Left colon (tissue), 2 donors: Measurements from ENCODE around the gene YAF2. TPM values are rescaled to one million over a fixed set of nuclear protein-coding genes. Genes with fewer than 3 reads are reported as not detected.

ENCODE experiments used
- ATAC-seq: fragments of 200-7000 bp; cut with Tn5 transposase; one replicate; pipeline ENCODE4 v1.9.1; 2020; ENCODE audit warnings: mild to moderate bottlenecking, moderate library complexity
- DNase-seq, 2 donors: peaks; one replicate each; pipeline ENCODE4 v3.0.0-alpha.2; 2020
- intact Hi-C, 2 donors: fragments of 100-400 bp; cut with DNase I in 1 of 2; cut with micrococcal nuclease in 1 of 2; formaldehyde crosslinking; loops; one replicate each; pipeline versions ENCODE4 v1.11.2 to v1.14.0; 2022; cut with DNase I, micrococcal nuclease
- total RNA-seq, 2 donors: library from RNA; stranded (reverse); fragmentation: NEBNext Ultra II Directional; extraction: Animal tissue kit (Norgen Biotek cat#: 25700); gene quantifications; one replicate each; pipeline ENCODE4 v1.2.1, GENCODE V29; 2021
- donor health status: DM: no; HTN: no; CAD: no.
- donor health status: DM: yes; HTN: yes; CAD: no.

The YAF2 gene
- total RNA-seq, 2 donors from 2014 or later: 22.0 to 25.5 TPM

DNA sequence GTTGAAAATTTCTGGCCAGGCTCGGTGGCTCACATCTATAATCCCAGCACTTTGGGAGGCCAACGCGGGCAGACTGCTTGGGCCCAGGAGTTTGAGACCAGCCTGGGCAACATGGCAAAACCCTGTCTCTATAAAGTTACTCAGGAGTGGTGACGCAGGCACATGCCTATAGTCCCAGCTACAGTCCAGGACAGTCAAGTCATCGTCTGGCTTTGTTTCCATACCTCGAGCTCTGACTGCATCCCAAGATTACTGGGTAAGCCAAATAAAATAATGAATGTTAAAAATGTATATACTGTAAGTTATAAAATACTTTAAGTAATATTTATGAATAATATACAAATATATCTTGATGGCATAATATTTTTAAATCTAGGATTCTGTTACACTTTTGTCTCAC, 70.3 kb downstream of the YAF2 start:
- intact Hi-C loops: no loop called here
- ATAC-seq (no peak), DNase-seq (no peak)

DNA sequence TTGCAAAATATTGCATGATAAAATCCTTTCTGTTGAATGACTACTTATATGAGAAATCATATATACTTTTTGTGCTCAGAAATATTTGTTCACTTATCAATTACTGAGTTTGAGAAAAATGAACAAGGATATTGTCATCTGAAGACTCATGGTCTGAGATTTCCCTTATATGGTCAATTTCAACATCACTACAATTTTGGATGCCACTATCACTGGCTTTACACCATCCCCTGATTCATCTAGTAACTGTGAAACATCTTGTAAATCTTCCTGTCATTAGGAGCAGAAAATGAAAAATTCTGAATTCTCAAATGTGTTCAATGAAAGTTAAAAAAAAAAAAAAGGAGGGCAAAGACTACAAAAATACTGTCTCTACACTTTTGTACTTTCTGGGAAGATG, 71.5 kb downstream of the YAF2 start:
- ATAC-seq (no peak), DNase-seq (no peak)
- intact Hi-C loops: no loop called here

DNA sequence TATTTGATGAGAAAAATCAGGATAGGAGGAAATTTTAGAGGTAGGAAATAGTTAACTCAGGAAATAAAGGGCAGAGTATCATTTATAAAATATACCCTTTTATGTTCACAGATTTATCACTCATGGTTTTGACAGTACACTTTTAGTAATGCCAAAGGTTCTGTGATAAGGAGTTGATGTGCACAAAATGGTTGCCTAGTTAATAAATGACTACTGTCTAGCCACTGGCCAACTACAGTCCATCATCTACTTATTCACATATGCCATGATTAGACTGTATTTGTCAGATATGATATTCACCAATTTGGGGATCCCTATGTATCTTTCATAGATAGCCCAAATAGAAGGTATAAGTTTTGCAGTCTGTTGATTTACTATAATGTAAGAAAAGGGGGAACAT, 74.1 kb downstream of the YAF2 start:
- ATAC-seq: peak; percentile 76
- intact Hi-C loops: no loop called here

DNA sequence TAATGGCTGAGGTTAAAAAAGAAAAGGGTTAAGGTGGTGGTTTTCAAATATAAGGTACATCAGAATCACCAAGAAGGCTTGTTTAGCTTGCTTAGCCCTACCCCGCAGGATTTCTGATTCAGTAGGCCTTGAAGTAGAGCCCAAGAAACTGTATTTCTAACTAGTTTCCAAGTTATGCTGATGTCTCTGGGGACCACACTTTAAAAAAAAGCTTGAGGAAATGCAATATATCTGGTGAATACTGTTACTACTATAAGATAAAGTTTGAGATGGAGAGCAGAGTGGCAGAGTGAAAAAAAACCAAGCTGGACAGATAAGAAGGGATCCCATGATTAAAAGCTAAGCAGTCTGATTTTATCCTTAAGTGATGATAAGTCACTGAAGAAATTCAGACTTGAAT, 75.1 kb downstream of the YAF2 start:
- ATAC-seq: no peak
- no peak for DNase-seq
- intact Hi-C loops: no loop called here

More for the DNA sequence above, 74.1 kb downstream of the YAF2 start:
- DNase-seq: no peak

DNA sequence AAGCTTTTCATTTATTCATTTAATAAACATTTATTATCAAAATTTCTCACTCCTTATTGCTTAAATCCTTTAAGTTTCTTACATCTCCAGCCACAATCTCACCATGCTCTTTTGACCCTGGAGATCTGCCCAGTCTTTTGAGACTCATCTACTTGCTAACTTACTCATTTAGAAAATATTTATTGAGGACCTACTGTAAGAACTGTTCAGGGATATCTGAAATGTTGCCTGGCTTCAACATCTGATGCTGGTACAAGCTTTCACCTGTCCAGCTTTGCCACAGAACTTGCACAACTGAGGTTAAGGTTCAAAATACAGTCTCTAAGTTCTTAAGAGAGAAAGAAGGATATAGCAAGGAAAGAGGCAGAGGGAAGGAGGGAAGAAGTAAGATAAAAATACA, 75.9 kb downstream of the YAF2 start:
- intact Hi-C loops: no loop called here
- ATAC-seq: no peak
- no peak for DNase-seq

DNA sequence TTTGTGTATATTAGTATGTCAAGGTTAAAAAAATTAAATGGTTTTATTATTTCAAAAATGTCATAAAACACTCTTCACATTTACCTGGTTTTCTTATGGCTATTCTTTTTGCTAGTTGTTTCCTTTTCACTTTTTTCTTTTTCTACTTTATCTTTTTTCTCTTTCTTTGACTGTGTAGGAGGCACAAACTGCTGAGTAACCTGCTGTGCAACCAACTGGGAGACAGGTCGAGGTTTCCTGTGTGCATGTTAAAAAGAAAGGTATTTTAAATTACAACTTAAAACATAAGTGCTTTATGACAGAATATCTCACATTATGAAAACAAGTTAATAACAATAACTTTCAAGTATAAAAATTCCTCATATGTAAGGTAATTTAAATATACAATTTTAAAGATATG, 76.5 kb downstream of the YAF2 start:
- ATAC-seq (no peak), DNase-seq (no peak)
- intact Hi-C loops: no loop called here

DNA sequence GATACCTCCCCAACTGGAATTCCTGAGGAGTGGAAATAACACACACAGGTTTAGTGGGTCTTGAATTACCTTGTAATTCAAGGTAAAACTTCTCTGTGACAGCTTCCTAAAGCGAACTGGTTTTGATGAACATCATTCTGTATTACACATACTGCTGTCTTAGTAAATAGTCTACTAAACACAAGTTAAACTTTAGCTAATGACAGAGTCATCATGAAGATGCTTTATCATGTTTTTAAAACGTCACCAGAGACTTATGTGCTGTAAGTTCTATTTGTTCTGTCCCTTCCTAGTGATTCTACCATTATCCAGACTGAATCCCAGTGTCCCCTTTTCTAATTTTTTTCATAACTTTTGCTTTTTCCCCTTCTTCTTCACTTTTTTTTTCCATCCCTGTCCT, 81.8 kb downstream of the YAF2 start:
- ATAC-seq: no peak
- DNase-seq: no peak
- intact Hi-C loops: no loop called here

DNA sequence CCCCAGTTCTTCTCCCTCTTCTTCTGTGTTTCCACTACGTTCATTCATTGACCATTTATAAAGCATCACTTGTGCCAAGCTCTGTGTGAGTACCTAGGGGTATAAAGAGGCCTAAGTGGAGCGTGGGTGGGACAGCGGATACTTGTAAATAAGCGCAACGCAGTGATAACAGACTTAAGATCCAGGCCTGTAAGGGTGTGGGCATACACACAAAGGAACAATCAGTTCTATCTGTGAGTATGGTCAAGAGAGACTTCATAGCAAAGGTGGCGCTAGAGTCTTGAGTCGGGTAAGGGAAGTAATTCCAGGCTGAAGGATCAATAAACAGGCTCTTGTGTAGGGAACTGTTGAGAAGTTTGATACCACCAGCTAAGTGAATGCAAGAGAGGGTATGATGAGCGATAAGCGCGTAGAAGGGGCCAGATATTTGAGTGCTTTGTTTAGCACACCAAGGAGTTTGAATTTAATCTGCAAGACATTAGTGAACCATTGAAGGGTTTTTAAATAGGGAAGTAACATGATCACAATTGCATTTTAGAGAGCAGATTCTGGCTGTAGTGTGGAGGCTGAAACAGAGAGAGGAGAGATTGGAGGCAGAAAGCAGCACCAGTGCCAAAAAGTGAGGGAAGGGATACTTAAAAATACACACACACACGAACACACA, 92.4 kb downstream of the YAF2 start:
- intact Hi-C loops: loop anchor here in 1 of 2 donors (5.0 kb wide), 1 partner anchor 182 kb away; the partner anchor contains the start of genes PPHLN1 and ZCRB1
- ATAC-seq: no peak
- DNase-seq: no peak

DNA sequence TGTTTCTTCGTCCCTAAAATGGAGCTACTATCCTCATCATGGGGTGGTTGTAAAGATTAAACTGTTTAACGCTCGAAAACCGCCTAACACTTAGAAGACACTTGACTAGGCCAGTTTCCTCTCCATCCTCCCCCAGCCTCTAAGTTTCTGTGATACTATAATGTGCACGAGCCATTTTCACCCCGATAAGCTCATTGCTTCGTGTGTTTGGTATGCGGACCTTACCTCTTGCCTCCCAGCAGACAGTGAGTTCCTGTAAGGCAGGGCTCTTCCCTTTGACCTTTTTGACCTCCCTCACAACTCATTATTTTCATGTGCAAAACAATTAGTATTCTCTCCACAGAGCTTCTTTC, 92.9 kb downstream of the YAF2 start:
- no peak for ATAC-seq

DNA sequence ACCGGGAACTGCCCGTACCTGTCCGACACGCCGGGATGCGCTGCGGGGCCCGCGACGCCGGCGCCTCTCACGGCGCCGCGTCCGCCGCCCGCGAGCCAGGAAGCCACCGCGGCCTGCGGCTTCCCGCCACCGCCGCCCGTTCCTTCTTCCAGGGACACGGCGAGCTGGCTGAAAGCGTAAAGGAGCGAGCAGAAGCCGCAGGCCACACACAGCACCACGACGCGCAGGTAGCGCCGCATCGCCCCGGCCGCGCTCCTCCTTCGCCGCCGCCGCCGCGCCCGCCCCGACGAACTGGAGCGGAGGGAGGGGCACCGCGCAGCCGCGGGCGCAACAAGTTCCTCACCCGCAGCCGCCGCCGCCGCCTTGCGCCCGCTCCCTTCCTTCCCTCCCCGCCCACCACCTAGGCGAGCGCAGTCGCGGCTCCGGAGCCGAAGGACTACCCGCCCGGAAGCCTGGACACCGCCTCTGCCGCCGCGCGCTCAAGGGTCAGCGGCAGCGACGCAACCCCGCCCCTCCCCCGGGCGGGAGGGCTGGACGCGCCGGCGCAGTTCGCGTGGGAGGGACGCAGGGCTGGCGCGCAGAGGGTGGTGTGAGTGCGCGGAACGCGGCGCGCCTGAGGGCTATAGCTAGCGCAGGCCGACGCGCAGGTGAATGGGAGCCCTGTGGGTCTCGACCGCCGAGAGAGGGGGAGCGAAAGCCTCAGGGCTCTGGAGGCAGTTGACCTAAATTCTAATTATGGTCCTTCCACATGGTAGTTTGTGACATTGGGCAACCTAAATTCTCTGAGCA, 93.4 kb downstream of the YAF2 start, which contains the start of gene GXYLT1:
TSS of gene GXYLT1 (minus strand) at position 467 of the 789 bp plus-strand sequence. CDS start at position 239, 228 bp downstream.
- DNase-seq (peak; percentile 93), ATAC-seq (peak; percentile 96)
- intact Hi-C loops: loop anchor here in 1 of 2 donors (5.0 kb wide), 1 partner anchor 183 kb away; the partner anchor contains the start of genes PPHLN1 and ZCRB1

More for the DNA sequence above, 92.9 kb downstream of the YAF2 start:
- DNase-seq: no peak
- intact Hi-C loops: loop anchor here in 1 of 2 donors (5.0 kb wide), 1 partner anchor 182 kb away; the partner anchor contains the start of genes PPHLN1 and ZCRB1

DNA sequence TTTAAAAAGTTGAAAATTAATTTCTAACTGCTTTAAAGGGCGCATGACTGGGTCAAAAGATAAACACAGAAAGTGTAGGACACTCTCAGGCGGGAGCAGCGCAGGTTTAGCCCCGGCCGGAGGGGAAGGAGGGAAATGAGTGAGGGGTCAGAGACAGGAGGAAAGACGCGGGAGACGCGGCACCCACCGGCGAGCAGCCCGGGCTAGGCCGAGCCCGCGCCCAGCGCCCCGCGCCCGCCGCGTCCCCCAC, 94.0 kb downstream of the YAF2 start:
- no peak for DNase-seq
- intact Hi-C loops: no loop called here
- ATAC-seq: no peak

DNA sequence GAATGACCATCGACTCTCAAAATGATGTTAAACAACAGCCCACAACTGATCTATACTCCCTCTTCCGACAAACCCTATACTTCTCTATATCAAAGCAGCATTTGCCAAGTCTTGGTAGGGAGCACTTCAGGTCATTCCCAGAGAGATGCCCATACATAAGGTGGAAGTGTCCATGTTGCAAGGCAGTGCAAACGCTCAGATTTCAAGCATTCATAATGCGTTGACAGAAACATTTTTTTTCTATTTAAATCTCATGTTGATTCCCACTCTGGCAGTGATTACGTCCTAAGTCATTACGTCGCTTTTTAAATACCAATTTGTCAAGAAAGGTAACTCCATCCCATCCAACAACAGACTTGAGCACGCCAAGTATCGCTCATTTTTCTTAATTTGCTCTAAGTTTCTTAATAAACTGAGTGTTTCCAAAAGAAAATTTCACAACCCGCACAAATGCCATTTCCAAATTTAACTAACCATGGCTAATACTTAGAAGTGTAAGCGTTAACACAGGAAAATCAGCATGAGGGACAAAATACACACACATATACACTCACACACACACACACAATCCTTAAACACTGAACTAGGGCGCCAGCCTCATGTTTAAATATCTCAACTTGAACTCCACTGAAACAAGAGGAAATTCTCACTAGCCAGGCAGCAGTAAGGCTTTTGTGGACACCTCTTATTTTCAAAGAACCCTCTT, 94.4 kb downstream of the YAF2 start:
- no peak for ATAC-seq
- intact Hi-C loops: no loop called here
- DNase-seq: no peak

DNA sequence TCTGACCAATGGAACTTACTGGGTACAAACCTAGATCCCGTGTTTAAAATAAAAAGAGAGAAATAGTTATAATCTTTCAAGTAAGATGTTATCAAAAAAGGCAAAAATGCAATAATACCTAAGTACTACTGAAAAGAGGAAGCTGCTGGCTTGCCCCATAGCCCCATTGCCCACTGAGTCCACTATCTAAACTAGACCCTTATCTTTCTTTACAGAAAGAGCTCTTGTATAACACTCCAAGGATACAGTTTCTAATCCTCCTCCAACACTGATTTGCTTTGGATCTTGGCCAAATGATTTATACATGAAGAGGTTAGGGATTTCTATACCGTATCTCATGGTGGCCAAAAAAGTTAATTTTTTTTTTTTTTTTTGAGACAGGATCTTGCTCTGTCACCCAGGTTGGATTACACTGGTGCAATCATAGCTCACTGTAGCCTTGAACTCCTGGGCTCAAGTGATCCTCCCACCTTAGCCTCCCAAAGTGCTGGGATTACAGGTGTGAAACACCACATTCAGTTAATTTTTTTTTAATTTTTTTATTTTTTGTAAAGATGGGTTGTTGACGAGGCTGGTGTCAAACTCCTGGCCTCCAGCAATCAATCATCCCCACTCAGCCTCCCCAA, 96.0 kb downstream of the YAF2 start:
- no peak for ATAC-seq
- intact Hi-C loops: no loop called here
- no peak for DNase-seq

DNA sequence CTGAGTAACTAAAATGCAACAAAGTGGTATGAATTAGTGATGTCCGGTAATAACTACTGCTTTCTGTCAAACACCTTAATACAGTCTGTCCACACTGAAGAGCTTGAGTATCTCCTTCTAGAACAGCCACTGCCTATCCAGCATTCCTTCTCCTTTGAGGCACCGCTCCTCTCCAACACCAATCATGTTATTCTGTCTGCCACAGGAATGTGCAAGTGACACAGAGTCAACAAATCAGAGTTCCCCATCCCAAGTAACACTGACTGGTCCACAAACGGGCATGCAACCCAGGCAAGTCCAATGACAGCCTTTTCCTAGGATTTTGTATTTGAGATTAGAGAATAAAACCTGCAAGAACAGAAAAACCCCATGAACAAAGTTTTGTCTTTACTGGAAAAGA, 97.1 kb downstream of the YAF2 start:
- ATAC-seq: no peak
- DNase-seq: no peak
- intact Hi-C loops: no loop called here

DNA sequence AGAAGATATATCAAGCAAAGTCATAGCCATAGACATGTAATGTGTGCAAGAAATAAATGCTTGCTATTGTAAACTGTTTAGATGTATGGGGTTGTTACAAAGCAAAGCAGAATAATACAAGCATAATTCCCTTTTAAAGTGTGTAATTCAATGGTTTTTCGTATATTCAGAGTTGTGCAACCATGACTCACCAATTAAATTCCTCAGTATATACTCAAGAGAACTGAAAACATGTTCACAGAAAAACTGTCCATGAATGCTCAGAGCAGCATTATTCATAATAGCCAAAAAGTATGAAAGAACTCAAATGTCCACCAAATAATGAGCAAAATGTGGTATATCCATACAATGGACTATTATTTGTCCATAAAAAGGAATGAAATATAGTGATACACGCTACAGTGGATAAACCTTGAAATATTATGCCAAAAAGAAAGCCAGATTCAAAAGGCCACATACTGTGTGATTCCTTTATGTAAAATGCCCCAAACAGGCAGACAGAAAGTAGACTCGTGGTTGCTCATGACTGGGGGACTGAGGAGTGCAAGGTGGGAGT, 102.7 kb downstream of the YAF2 start:
- no peak for ATAC-seq
- intact Hi-C loops: no loop called here
- DNase-seq: no peak

DNA sequence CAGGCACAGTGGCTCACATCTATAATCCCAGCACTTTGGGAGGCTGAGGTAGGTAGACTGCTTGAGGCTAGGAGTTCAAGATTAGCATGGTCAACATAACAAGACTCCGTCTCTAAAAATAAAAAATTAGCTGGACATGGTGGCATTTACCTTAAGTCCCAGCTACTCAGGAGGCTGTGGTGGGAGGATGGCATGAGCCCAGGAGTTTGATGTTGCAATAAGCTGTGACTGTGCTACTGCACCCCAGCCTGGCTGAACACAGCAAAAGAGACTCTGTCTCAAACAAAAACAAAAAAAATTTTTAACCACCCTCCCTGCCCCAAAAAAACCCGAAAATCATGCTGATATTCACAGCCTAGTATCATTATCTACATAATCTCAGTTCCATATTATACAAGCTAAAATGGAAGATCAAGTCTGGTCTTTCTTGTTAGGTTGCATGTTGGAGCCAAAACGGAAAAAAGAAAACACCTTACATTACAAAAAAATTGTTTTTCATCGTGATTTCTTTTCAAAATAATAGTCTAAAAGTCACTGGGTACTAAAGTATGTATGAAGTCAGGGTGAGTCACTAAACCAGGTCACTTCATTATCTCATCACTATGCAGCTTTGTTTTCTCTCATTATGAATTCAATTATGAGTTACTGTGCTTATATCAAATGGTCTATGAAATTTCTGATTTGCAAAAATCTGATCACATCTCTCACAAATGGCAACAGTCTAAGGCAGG, 107.2 kb downstream of the YAF2 start:
- ATAC-seq (no peak), DNase-seq (no peak)
- intact Hi-C loops: loop anchor here in 1 of 2 donors (5.0 kb wide), 1 partner anchor 106 kb away; the partner anchor contains the start of gene YAF2

DNA sequence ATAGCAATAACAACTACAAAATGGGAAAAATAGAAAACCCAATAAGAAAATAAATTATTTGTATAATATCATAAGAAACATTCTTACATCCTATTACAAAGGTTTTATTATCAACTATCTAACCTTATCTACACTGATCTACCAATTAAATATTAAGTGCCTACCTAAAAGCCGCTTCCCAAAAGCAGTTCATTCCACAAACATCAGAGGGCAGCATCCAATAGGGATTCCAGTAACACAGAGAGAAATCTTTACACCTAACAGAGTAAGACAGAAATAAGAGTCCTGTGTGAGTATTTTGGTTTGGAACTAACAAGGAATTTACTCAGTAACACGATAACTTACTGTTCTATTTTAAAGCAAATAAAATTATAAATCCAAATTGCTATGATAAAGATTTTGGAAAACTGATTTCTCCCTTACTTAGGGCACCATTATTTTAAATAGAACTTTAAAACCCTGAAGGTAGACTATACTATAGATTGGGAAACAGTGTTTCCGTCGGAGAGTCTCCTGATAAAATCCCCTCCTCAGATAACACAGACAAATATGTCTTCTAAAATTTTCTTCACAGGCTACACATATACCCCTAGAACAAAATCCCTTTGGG, 108.3 kb downstream of the YAF2 start:
- ATAC-seq (peak; percentile 75), DNase-seq (no peak)
- intact Hi-C loops: loop anchor here in 1 of 2 donors (5.0 kb wide), 2 partner anchors 108 to 203 kb away; partner anchors contain the start of gene YAF2

DNA sequence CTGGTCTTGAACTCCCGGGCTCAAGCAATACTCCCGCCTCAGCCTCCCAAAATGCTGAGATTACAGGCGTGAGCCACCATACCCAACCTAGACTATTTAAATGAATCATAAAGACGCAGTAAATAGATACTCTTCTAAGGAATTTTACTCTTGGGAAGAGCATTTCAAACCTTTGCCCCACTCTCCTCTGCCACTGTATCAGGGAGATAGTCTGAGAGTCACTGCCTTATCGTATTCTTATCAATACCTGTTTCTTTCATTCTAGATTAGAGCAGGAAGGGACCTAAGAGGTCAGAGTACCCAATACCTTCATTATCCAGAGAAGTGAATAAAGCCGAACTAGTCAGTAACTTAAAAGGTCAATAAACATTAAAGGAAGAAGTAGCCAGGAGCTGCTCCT, 109.2 kb downstream of the YAF2 start:
- intact Hi-C loops: loop anchor here in 1 of 2 donors (5.0 kb wide), 1 partner anchor 203 kb away; no protein-coding TSS in a partner anchor

More for the DNA sequence above, 109.2 kb downstream of the YAF2 start:
- ATAC-seq (no peak), DNase-seq (no peak)
